Endothelial cell of umbilical vein (primary cell): ENCODE results near the gene LTA4H. TPM values are rescaled to one million over a fixed set of nuclear protein-coding genes. Genes with fewer than 3 reads are reported as not detected.
"Not testable (repeated sequence)": the region's sequence is repeated elsewhere in the genome, so short reads cannot be mapped to it uniquely, and the experiment has no call there.

Experiments used
- BruUV-seq: library from RNA; stranded (reverse); fragments of 400-500 nt; replicated peaks from 2 replicates; lab custom pipeline; 2021; lab: Mats Ljungman, UMichigan
- CTCF ChIA-PET: fragments of 300-600, 350-600 bp; sonication (Branson Sonifier 250); formaldehyde crosslinking; loops from one replicate; lab custom pipeline; 2021; ENCODE audit warnings: antibody characterized with exemption, inconsistent platforms; lab: Charles Lee
- POLR2A ChIA-PET: fragments of 300-600, 350-600 bp; sonication (Branson Sonifier 250); formaldehyde crosslinking; loops from one replicate; lab custom pipeline; 2021; ENCODE audit warnings: antibody characterized with exemption, inconsistent platforms; lab: Charles Lee
- DNase-seq: peaks from one replicate; pipeline ENCODE4 v3.0.0-alpha.2; 2011; ENCODE audit warnings: low read depth, low spot score
- FAIRE-seq: peaks from 2 replicates; lab custom pipeline; 2011; peaks lifted over from hg19 to GRCh38; lab: Jason Lieb, UNC
- H2AFZ ChIP-seq: 2 replicates; pipeline ENCODE4 v1.6.0; 2012; ENCODE audit warnings: low read depth, low read length, control low read depth, inconsistent platforms
- H3K27ac ChIP-seq: 2 replicates; pipeline ENCODE4 v1.5.1; 2011; ENCODE audit warnings: low read depth, mild to moderate bottlenecking, control low read depth, low read length, moderate library complexity; ENCODE audit not compliant: insufficient read depth
- H3K27me3 ChIP-seq, 2 experiments: 2 replicates each; pipeline versions ENCODE4 v1.6.0 to v1.6.1; 2011; ENCODE audit warnings: low read length in 2 of 2, mixed read lengths in 1 of 2; ENCODE audit not compliant: control insufficient read depth in 2 of 2, insufficient read depth in 2 of 2
- H3K36me3 ChIP-seq, 2 experiments: 2 replicates in 1 of 2; 3 replicates in 1 of 2; pipeline ENCODE4 v1.5.1; 2011; ENCODE audit warnings: low read length in 2 of 2, mild to moderate bottlenecking in 1 of 2, moderate library complexity in 1 of 2; ENCODE audit not compliant: control insufficient read depth in 2 of 2, insufficient read depth in 2 of 2; ENCODE audit errors: extremely low read depth in 1 of 2
- H3K4me1 ChIP-seq: 3 replicates; pipeline ENCODE4 v1.5.1; 2011; ENCODE audit warnings: mild to moderate bottlenecking, low read length; ENCODE audit not compliant: control insufficient read depth, insufficient read depth; ENCODE audit errors: extremely low read depth
- H3K4me2 ChIP-seq: 2 replicates; pipeline ENCODE4 v1.6.1; 2011; ENCODE audit warnings: low read length, control low read depth, mixed read lengths; ENCODE audit not compliant: insufficient read depth
- H3K4me3 ChIP-seq, 3 experiments: fragments of 200-600 bp in 1 of 3; sonication (generic), shearing (Covaris generic) in 1 of 3; replicated peaks in 1 of 3; 2 replicates each; pipeline ENCODE4 v1.5.1; 2011 to 2016; ENCODE audit warnings: control low read depth in 3 of 3, low read length in 3 of 3, mild to moderate bottlenecking in 2 of 3, inconsistent platforms in 1 of 3, low read depth in 1 of 3, moderate library complexity in 1 of 3; ENCODE audit not compliant: insufficient read depth in 1 of 3
- H3K79me2 ChIP-seq: 2 replicates; pipeline ENCODE4 v1.6.0; 2012; ENCODE audit warnings: low read length, inconsistent platforms; ENCODE audit not compliant: control insufficient read depth, insufficient read depth
- H3K9ac ChIP-seq: replicated peaks from 2 replicates; pipeline ENCODE3; 2011; ENCODE audit warnings: low read length, control low read depth; ENCODE audit not compliant: insufficient read depth; ENCODE audit errors: extremely low read depth
- H3K9me1 ChIP-seq: replicated peaks from 3 replicates; pipeline ENCODE4 v1.6.0; 2011; ENCODE audit warnings: mild to moderate bottlenecking, low read length; ENCODE audit not compliant: control insufficient read depth, insufficient read depth; ENCODE audit errors: extremely low read depth
- H3K9me3 ChIP-seq: replicated peaks from 2 replicates; pipeline ENCODE4 v1.5.1; 2012; ENCODE audit warnings: low read length, inconsistent platforms; ENCODE audit not compliant: control insufficient read depth, insufficient read depth
- H4K20me1 ChIP-seq: replicated peaks from 2 replicates; pipeline ENCODE3; 2011; ENCODE audit warnings: mild to moderate bottlenecking, low read length; ENCODE audit not compliant: control insufficient read depth, insufficient read depth; ENCODE audit errors: extremely low read depth
- FOS ChIP-seq: IDR thresholded peaks from 2 replicates; pipeline ENCODE4 v1.6.1; 2011; ENCODE audit warnings: mild to moderate bottlenecking, low read length, moderate library complexity, borderline replicate concordance; ENCODE audit not compliant: insufficient read depth
- dilution Hi-C: fragments of 300-500 bp; cut with MboI; formaldehyde crosslinking; loops from one replicate; pipeline ENCODE4 v1.15.0; 2019; ENCODE audit warnings: low sequenced_read_pairs; ENCODE audit not compliant: extremely low pct_ligation_motif_present
- intact Hi-C: fragments of 100-400 bp; cut with micrococcal nuclease; formaldehyde crosslinking; loops from one replicate; pipeline ENCODE4 v1.10.0; 2022
- polyA plus RNA-seq, 4 experiments: library from polyadenylated mRNA; depleted of rRNA in 3 of 4; stranded (reverse) in 3 of 4; unstranded in 1 of 4; fragments of >200 nt; gene quantifications; 2 replicates each; pipeline versions ENCODE4 v1.2.1 to v1.2.3, GENCODE V29; 2011 to 2012; ENCODE audit warnings: missing spikeins in 1 of 4
- total RNA-seq: library from RNA; stranded (reverse); gene quantifications from 2 replicates; pipeline ENCODE4 v1.2.3, GENCODE V29; 2021

Gene LTA4H
- total and polyA plus RNA-seq, 2 donors (not counting 3 experiments of a cell fraction or from before 2014, with no cell fraction given), result 77.1 to 85.2 TPM

DNA sequence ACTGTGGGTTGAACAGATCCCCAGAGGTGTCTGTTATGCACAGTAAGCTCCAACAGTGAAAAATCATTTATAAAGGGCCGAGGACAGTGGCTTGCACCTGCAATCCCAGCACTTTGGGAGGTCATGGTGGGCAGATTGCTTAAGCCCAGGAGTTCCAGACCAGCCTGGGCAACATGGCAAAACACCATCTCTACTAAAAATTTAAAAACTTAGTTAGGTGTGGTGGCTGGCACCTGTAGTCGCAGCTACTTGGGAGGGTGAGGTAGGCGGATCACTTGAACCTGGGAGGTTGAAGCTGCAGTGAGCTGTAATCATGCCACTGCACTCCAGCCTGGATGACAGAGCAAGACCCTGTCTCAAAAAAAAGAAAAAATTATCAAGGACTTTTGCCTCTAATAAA, 30.4 kb upstream of the LTA4H start:
- H3K4me1 ChIP-seq, H3K9ac ChIP-seq, intact Hi-C loops, H3K79me2 ChIP-seq, FAIRE-seq, H3K9me1 ChIP-seq, H2AFZ ChIP-seq, H3K27me3 ChIP-seq, H4K20me1 ChIP-seq, H3K4me3 ChIP-seq, dilution Hi-C loops, H3K36me3 ChIP-seq, BruUV-seq, H3K27ac ChIP-seq, DNase-seq, POLR2A ChIA-PET, H3K9me3 ChIP-seq, H3K4me2 ChIP-seq: not testable (repeated sequence)
- CTCF ChIA-PET, result interaction anchor here (0.9 to 9.7 kb wide), 8 partner anchors 66 to 451 kb away, joined by 3 to 79 read pairs (median 4); no protein-coding TSS in a partner anchor

DNA sequence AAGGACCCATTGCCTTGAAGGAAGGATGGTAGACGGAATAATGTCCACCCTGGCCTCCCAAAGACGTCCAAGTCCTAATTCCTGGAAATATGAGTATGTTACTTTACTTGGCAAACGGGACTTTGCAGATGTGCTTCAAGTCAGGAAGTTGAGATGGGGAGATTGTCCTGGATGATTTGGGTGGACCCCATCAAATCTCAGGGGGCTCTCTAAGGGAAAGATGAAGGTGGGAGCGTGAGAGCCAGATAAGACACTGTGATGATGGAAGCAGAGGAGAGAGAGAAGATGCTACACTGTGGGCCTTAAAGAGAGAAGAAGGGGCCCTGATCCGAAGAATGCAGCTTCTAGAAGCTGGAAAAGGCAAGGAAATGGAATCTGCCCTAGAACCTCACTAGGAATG, 29.6 kb upstream of the LTA4H start:
- H3K9me1 ChIP-seq, result no peaks in the 10 kb centered on the region
- ChIA-PET POLR2A (no interaction called here), CTCF (interaction anchor here (1.0 to 9.7 kb wide), 5 partner anchors 14 to 151 kb away, joined by 4 to 79 read pairs (median 12); no protein-coding TSS in a partner anchor)
- intact Hi-C loops (no loop called here), dilution Hi-C loops (no loop called here)
- BruUV-seq, result no TSS peak
- no peaks in the 10 kb centered on the region for H3K79me2 ChIP-seq
- no peak overlapping the region for H3K9ac ChIP-seq
- H4K20me1 ChIP-seq, result no peaks in the 10 kb centered on the region
- no peaks in the 10 kb centered on the region for H3K36me3 ChIP-seq
- no peak overlapping the region for H2AFZ ChIP-seq
- H3K27me3 ChIP-seq, result no peaks in the 10 kb centered on the region
- FAIRE-seq, result no peak
- H3K9me3 ChIP-seq, result no peaks in the 10 kb centered on the region
- no peak overlapping the region for H3K27ac ChIP-seq
- no peak for TF ChIP-seq FOS
- no peak for DNase-seq
- H3K4me1 ChIP-seq, result peaks cover 3% of the 10 kb centered on the region
- H3K4me3 ChIP-seq, result no peak overlapping the region
- no peak overlapping the region for H3K4me2 ChIP-seq
